HG03354 (cell line): ENCODE data around the gene ST6GALNAC2.
"Not testable (repeated sequence)": the region's sequence is repeated elsewhere in the genome, so short reads cannot be mapped to it uniquely, and the experiment has no call there.

Experiments
- ATAC-seq: cut with Tn5 transposase; IDR thresholded peaks from one replicate; pipeline ENCODE4 v1.9.1; 2021; ENCODE audit warnings: mild to moderate bottlenecking; ENCODE audit not compliant: unreplicated experiment, poor library complexity, severe bottlenecking

ST6GALNAC2 gene

DNA sequence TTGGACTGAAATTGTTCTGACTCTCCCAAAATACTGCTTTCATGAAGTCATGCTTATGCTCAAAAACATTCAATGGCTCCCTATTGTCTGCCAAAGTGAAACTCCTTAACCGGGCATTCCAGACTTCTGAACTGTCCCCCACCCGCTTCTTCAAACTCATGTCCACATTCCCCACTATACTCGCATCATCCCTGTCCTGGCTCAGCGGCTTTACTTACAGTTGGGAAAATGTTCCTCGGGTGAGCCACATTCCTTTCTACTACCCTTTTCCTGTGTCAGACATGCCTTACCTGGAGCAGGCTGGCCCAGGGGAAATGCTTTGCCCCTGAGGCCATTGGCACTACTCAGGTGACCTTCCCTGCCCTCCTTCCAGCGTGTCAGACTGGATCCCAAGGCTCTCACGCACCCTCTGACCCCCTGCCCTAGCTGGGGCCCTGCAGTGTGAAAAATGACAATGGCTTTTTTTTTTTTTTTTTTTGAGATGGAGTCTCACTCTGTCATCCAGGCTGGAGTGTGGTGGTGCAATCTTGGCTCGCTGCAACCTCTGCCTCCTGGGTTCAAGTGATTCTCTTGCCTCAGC is 53.5 kb downstream of the ST6GALNAC2 start:
- no peak for ATAC-seq

DNA sequence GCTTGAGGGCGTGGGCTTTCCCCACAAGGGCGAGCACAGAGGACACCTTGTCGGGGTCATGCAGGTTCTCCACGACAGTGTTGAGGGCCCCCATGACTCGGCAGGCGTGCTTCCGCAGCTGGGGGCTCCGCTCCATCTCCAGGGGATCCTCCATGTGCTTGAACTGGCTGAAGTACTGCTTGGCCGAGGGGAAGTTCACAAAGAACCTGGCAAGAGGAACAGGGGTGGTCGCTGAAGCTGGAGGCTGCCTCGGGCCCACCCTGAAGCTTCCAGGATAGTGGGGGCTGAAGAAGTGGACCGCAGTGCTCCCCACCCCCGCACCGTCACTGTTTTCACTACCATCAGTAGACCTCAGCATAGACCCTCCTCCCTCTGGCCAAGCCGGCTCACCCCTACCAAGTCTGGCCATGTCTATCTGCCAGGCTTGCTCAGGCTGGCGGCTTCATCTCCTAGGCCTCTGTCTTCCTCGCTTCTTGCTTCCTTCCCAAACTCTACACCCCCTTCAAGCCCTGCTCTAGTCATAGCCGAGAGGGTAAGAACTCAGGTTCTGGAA is 54.1 kb downstream of the ST6GALNAC2 start:
- ATAC-seq = no peak

DNA sequence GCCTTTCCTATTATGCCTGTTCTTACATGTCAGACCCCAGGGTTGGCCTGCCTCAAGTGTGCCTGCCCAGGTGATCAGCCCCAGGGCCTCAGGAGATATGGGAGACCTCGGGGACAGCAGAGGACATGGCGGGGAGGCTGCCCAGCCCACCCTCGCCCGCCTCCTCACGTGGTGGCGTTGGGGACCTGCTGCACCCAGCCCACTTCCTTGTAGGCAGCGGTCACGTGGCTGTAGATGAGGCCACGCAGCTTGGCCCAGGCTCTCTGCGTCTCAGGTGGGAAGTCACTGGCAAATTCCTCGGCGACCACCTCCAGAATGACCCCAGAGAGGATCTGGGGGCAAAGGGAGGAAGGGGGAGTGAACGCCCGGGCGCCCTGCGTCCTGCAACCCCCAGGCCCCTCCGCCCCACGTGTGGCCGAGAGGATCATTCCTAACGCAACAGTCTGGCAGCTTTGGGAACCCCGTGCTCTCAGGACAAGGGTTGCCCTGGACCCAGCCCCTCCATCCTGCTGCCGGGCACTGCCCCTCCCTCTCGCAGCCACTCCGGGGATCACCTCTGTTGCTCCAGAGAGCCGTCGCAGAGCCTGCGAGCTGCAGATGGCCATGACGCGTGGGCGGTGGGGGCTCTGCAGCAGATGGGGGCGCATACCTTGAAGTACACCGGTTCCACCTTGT is 54.7 kb downstream of the ST6GALNAC2 start:
- no peak for ATAC-seq

DNA sequence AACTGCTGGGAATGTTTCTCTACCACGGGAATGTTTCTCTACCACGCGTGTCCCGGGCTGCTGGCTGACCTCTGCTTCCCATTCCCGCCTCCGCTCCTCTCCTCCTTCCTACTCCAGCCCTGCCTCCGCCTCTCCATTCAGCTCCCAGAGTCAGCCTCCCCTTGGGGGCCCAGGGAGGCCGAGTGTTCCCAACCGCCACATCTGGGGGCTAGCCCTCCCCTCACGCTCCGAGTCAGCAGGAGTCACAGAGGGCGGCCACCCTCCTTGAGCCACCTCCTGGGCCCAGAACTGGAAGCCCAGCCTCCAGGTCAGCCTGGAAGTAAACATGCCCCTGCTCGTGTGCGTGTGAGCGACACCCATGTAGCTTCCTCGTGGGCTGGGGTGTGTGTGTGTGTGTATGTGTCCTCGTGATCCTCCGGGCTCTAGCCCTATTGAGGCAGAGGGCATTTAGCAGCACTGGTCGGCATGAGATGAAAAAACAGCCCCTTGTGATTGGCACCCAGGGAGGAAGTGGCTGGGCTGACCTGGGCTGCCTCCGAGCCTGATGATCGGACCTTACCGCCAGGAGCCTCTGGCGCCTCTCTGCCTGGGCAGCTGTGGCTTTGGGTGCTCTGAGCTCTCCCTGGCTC is 55.5 kb downstream of the ST6GALNAC2 start:
- ATAC-seq = no peak

DNA sequence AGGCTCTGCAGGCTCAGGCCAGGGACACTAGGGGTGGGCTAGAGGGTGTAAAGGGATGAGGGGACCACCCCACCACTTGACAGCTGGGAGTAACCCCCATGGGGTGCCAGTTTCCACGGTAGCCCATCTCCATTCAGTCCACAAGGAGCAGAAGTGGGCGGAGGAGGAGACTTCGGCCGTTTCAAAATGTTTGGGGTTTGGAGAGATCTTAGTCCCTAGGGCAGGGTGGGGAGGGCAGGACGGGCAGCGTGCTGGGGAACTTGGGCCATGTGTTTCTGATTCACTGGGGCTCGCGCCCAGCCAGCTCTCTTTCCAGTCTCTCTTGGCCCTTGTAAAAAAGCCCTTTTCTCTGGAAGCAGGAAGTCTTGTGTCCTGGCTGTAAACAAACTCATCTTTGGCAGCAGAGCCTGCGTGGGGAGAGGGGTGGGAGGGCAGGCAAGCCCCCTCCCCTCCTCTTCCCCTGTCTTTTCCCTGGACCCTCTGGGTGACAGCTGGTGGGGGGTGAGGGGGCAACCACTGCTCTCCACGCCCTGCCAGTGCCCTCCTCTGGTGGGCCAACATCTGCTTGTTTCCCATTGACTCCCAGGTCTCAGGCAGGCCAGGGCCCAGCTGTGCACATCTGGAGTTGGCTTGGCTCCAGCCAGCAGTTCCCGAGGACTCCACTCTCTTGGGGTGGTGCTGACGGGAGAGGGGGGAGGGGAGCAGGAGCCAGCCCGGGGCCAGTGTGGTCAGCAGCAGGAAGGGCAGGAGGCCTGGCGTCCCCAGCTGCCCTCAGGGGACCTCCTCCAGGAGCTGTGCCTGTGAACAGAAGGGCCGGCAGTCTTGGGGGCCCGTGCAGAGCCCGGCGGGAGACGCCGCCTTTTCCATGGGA is 56.2 kb downstream of the ST6GALNAC2 start:
- ATAC-seq = no peak

DNA sequence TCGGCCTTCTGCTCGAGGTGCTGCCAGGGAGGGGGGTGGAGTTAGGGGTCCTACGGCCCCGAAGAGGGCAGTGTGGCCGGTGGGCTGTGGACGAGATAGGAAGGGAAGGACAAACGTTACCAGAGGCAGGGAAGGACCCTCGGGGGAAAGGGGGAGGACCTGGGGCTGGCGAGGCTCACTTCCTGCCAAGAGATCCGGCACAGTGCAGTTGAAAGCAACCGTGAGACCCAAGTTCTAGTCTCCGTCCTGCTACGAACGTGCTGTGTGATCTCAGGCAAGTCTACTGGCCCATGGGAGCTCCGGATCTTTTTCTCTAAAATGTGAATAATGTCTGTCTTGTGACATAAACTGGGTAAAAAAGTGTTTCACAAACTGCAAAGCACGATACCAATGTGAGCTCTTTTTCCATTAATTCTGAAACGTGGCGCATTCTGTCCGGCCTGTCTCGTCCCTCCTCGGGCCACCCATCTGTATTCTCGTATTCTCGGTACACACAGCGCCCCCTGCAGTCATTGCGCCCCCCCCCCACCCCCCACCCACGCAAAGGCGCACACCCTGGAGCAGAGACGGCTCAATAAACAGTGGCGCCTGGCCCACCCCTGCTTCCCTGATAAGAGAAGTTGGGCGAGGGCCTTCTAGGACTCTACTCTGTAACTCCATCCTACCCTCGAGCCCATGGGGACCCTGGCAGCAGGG is 57.0 kb downstream of the ST6GALNAC2 start:
- no peak for ATAC-seq

DNA sequence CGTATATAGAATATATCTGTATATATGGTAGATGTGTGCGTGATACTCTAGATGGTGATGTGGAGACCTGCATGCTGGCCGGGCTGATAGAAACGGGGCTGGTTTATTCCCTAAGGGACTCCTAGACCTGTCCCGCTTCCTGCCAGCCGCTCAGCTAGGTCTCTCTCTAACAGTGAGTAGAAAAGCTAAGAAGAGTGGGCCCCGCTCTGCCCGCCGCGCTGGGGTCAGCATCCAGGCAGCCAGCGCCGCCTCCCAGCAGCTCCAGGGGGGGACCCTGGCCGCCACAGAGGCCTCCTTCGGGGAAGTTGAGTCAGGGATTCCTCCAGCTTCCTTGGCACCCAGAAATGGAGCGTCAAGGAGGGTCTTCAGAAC is 57.5 kb downstream of the ST6GALNAC2 start:
- peak; percentile 54 for ATAC-seq

DNA sequence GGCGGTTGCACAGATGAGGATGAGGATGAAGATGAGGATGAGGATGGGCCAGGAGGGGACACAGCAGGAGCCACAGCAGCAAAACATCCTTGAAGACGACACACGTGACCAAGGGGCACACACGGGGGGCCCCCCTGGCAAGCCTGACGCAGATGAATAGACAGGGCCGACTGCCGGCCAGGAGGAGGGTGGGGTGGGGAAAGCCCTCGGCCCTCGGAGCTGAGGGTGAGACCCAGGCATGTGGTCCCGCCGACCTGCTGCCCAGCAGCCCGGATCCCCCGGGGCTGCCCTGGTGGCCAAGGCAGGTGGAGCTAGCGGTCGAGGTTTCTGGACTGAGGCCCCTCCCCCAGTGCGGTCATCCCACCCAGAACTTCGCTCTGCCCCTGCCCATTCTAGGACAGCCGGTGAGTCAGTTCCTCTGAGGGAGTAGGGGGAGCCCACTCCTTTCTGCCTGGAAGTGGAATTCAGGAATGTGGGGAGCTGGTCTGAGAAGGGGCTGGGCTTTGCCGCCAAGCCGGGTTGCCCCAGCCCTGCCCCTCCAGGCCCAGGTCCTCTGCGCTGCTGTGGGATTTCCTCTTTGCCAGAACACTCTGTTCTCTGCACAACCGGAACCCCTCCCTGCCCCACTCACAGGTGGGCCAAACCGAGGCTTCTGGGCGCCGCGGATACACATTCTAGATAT is 58.1 kb downstream of the ST6GALNAC2 start:
- peak; percentile 55 for ATAC-seq

DNA sequence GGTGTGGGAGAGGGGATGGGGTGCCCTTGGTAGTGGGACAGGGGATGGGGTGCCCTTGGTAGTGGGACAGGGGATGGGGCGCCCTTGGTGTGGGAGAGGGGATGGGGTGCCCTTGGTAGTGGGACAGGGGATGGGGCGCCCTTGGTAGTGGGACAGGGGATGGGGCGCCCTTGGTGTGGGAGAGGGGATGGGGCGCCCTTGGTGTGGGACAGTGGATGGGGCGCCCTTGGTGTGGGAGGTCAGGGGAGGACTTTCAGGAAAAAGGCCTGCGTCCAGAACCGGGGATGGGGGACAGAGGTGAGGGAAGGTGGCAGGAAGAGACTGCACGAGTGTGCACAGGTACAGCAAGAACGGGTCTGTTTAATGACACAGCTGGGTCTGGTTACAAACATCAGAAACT is 58.6 kb downstream of the ST6GALNAC2 start:
- ATAC-seq = not testable (repeated sequence)

DNA sequence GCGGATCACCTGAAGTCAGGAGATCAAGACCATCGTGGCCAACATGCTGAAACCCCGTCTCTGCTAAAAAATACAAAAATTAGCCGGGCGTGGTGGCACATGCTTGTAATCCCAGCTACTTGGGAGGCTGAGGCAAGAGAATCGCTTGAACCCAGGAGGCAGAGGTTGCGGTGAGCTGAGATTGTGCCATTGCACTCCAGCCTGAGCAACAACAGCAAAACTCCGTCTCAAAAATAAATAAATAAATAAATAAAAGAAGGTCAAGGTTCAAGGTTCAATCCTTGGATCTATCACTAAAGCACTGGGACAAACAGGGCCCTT is 60.2 kb downstream of the ST6GALNAC2 start:
- ATAC-seq = not testable (repeated sequence)

DNA sequence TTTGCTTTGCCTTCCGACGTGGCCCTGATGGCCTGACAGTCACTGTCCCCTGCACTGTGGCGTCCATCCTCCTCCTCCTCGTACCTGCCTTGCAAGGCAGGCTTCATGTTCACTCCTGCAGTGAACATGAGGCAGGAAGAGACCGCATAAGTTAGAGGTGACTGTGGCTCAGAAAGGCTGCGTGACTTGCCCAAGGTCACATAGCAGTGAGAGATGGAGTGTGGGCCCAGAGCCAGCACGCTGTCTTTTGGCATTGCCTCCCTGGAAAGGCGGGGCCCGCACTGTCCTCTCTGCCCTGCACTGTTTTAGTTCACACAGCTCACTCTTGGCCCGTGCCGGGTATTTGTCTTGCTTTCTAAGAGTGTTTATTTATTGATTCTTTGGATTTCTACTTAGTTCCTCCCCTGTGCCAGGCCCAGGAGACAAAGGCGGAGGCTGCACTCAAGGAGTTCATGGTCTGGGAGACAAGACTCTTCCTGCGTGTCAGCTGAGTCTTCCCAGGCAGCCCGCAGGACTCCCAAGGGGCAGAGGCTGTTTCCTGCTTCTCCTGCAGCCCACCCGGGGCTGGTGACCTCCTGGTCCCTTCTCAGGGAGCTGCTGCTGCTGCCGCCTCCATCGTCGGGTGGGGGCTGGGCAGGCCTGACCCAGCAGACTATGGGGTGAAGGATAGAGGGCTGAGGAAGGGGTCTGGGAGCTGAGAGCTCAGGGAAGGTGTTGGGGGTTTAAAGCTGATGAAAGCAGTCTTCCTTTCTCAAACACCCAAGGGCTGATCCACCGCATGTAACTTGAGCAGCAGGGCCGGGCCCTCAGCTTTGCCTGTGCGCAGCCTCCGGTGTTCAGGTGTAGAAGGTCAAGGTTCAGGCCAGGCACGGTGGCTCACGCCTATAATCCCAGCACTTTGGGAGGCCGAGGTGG is 60.8 kb downstream of the ST6GALNAC2 start:
- no peak for ATAC-seq

DNA sequence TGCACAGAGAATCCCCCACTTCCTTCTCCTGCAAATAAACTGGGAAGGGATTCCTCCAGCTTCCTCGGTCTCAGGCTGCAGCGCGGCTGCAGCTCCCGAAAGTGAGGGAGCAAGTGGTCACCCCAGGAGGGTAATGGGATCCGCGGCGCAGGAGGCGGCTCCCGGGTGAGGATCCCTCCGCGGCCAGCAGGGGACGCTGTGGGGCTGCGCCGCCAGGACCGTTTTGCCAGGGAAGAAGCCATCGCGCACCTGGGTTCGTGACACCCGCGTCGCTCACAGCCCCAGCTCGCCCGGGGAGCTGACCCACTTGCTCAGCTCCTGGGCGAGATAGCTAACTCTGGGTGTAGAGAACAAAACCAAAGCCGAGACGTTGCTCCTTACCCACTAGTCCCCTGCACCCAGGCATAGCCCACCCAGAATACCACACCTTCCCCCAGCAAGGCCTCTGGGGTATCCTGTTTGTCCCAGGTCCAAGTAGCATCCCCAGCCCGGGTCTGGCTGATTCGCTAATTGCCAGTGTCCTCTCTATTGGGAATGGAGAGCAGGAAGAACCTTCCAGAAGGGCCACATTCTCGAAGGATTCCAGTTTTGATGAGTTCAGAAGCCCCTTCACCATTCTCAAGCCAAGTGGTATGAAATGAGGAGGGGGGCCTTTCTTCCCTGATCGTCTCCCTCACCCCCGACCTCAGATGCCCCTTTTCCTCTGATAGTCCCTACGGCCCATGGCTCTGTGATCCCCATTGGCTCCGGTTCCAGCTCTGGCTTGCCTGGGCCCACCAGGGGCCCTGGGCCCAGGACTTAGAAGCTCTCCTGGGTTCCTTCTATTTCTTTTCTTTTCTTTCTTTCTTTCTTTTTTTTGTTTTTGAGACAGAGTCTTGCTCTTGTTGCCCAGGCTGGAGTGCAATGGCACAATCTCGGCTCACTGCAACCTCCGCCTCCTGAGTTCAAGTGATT is 62.3 kb downstream of the ST6GALNAC2 start:
- ATAC-seq = no peak

DNA sequence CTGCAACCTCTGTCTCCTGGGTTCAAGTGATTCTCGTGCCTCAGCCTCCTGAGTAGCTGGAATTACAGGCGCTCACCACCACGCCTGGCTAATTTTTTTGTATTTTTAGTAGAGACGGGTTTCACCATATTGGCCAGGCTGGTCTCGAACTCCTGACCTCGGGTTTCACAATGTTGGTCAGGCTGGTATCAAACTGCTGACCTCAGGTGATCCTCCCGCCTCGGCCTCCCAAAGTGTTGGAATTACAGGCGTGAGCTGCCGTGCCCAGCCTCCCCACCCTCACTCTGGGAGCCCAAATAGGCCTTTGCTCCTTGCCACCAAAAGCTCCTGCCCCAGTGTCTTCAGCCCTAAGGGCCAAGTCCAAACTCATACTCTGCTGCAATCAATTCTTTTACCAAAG is 64.0 kb downstream of the ST6GALNAC2 start:
- not testable (repeated sequence) for ATAC-seq

DNA sequence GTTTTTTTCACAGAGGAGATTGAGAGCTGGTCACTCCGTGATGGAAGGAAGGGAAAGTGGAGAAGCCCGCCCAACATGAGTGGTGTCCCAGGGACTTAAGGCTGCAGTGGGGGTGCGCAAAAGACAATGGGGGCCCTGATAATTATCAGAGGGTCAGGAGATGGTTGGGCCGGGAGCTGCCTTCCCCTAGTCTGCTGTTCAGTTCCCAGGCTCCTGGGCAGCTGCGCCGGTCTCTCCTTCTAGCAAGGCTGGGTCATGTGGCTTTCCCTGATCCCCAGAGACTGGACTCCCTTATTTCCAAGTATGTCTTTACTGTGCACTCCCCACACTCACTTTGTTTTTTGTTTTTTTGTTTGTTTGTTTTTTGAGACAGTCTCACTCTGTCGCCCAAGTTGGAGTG is 64.4 kb downstream of the ST6GALNAC2 start:
- no peak for ATAC-seq

DNA sequence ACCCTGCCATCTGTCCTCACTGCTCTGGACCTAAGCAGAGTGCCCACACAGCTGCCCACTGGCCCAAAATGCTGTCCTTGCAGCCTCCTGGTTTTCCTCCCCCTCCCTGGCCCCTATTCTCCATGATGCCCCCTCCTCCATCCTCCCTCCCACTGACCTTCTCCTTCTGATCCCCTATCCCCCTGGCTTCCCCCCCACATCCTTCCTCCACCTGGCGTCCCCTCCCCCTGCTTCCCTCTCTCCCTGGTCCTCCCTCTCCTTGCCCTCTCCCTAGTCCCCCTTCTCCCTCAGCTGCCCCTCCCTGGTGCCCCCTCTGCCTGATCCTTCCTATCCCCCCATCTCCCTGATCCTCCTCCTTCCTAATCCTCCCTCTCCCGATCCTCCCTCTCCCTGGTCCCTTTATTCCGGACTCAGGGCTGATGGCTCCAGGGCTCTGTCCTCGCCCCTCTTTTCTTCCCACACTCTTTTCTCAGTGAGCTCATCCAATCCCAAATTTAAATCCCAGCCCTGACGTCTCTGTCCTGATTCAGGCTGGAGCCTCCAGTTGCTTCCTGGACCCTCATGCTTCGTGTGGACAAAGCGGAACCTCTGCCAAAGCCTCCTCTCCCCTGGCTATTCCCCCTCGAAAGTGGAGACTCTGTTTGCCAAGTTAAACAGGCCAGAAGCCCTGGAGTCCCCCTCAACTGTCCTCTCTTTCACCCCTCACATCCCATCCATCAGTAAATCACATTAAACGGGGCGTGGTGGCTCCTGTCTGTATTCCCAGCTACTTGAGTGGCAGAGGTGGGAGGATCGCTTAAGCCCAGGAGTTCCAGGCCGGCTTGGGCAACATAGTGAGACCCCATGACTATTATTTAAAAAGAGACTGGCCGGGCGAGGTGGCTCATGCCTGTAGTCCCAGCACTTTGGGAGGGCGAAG is 66.4 kb downstream of the ST6GALNAC2 start:
- no peak for ATAC-seq

DNA sequence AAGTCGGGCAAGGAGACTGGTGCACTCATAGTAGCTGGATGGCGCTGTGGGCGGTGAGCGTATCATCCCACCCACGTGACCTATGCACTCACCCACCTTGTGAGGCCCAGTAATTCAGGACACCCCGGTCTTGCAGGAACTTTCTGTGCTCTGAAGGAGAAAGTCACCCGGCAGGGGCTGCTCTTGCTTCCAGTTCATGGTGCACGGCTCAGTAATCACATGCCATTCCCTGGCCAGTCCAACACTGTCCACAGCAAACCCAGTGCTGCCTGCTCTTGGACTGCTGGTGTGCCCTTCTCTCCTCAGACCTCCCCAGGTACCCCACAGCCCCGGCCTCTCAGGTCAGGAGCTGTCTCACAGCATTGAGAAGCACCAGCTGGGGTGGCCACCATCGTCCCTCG is 68.0 kb downstream of the ST6GALNAC2 start:
- ATAC-seq = no peak
